ENCODE results near the gene CACNA2D3. TPM values are rescaled to one million over a fixed set of nuclear protein-coding genes. Genes with fewer than 3 reads are reported as not detected.

Gene CACNA2D3
- total RNA-seq, 4 donors from 2014 or later, result 0.83 to 5.0 (median 2.5) TPM

- no peaks in the 10 kb centered on the region for H3K9me3 ChIP-seq
- no peaks in the 10 kb centered on the region for H3K36me3 ChIP-seq
- DNase-seq, result no peak
- no peaks in the 10 kb centered on the region for H3K27me3 ChIP-seq
- TF ChIP-seq POLR2A (IDR thresholded peaks at IDR 0.05) (no peak), CTCF (IDR thresholded peaks at IDR 0.05) (no peak)
- intact Hi-C loops (cut with DNase I; ENCODE audit: low total_unique reads), result no loop called here
- H3K27ac ChIP-seq, result no peak overlapping the region
- H3K4me3 ChIP-seq, result no peak overlapping the region
- H3K4me1 ChIP-seq, result no peaks in the 10 kb centered on the region
Measured at GRCh38 chr3:54819946-54820345, 697.6 kb downstream of the CACNA2D3 start.

GRCh38 chr3:54822206-54822605, 699.9 kb downstream of the CACNA2D3 start:
- Histone ChIP-seq H3K9me3 (no peaks in the 10 kb centered on the region), H3K36me3 (no peaks in the 10 kb centered on the region), H3K4me3 (no peak overlapping the region), H3K4me1 (no peaks in the 10 kb centered on the region), H3K27ac (no peak overlapping the region), H3K27me3 (no peaks in the 10 kb centered on the region)
- intact Hi-C loops (cut with DNase I; ENCODE audit: low total_unique reads), result no loop called here
- TF ChIP-seq POLR2A (IDR thresholded peaks at IDR 0.05) (no peak), CTCF (IDR thresholded peaks at IDR 0.05) (no peak)
- no peak for DNase-seq

GRCh38 chr3:54826251-54826691, 703.9 kb downstream of the CACNA2D3 start:
- no peak overlapping the region for H3K4me3 ChIP-seq
- DNase-seq, result no peak

GRCh38 chr3:54827056-54827687, 704.8 kb downstream of the CACNA2D3 start:
- Histone ChIP-seq H3K4me3 (no peak overlapping the region), H3K27me3 (no peaks in the 10 kb centered on the region), H3K27ac (no peak overlapping the region), H3K4me1 (no peaks in the 10 kb centered on the region), H3K36me3 (no peaks in the 10 kb centered on the region), H3K9me3 (peaks cover 0 to 6% of the 10 kb centered on the region in 2 donors)
- TF ChIP-seq CTCF (IDR thresholded peaks at IDR 0.05) (no peak), POLR2A (IDR thresholded peaks at IDR 0.05) (no peak)
- intact Hi-C loops (cut with DNase I; ENCODE audit: low total_unique reads), result no loop called here
- DNase-seq, result no peak

More at GRCh38 chr3:54826251-54826691, 703.9 kb downstream of the CACNA2D3 start:
- Histone ChIP-seq H3K27me3 (no peaks in the 10 kb centered on the region), H3K27ac (no peak overlapping the region), H3K9me3 (peaks cover 0 to 6% of the 10 kb centered on the region in 2 donors), H3K36me3 (no peaks in the 10 kb centered on the region), H3K4me1 (no peaks in the 10 kb centered on the region)
- TF ChIP-seq CTCF (IDR thresholded peaks at IDR 0.05) (no peak), POLR2A (IDR thresholded peaks at IDR 0.05) (no peak)
- intact Hi-C loops (cut with DNase I; ENCODE audit: low total_unique reads), result no loop called here

GRCh38 chr3:54827776-54828175, 705.4 kb downstream of the CACNA2D3 start:
- no peak overlapping the region for H3K4me3 ChIP-seq
- H3K9me3 ChIP-seq, result peaks cover 0 to 6% of the 10 kb centered on the region in 2 donors
- DNase-seq, result no peak
- H3K4me1 ChIP-seq, result no peaks in the 10 kb centered on the region
- no peak for TF ChIP-seq CTCF (IDR thresholded peaks at IDR 0.05)
- TF ChIP-seq POLR2A (IDR thresholded peaks at IDR 0.05), result no peak
- no peaks in the 10 kb centered on the region for H3K36me3 ChIP-seq
- intact Hi-C loops (cut with DNase I; ENCODE audit: low total_unique reads), result no loop called here
- no peaks in the 10 kb centered on the region for H3K27me3 ChIP-seq
- no peak overlapping the region for H3K27ac ChIP-seq

Data from uterus (tissue), 4 donors.